HG02938 (cell line): ENCODE data around the gene PLEKHA4.
A peak's percentile ranks its signal among the peaks of the same experiment; 100 is the strongest.
"Not testable (repeated sequence)": the region's sequence is repeated elsewhere in the genome, so short reads cannot be mapped to it uniquely, and the experiment has no call there.

Experiments
- ATAC-seq: cut with Tn5 transposase; IDR thresholded peaks from one replicate; pipeline ENCODE4 v1.9.1; 2021; ENCODE audit warnings: mild to moderate bottlenecking, moderate library complexity; ENCODE audit not compliant: unreplicated experiment

PLEKHA4 gene

DNA sequence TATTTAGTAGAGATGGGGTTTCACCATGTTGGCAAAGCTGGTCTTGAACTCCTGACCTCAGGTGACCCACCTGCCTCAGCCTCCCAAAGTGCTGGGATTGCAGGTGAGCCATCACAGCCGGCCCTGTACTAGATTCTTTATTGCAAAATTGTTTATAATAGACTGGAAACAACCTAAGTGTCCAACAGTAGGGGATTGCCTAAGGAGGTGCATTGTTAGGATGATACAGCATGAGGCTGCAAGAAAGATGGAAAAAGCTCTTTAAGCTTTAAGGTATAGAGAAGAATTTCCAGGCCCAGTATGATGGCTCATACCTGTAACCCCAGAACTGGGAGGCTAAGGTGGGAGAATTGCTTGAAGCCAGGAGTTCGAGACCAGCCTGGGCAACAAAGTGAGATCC, 65.8 kb downstream of the PLEKHA4 start:
- no peak for ATAC-seq

DNA sequence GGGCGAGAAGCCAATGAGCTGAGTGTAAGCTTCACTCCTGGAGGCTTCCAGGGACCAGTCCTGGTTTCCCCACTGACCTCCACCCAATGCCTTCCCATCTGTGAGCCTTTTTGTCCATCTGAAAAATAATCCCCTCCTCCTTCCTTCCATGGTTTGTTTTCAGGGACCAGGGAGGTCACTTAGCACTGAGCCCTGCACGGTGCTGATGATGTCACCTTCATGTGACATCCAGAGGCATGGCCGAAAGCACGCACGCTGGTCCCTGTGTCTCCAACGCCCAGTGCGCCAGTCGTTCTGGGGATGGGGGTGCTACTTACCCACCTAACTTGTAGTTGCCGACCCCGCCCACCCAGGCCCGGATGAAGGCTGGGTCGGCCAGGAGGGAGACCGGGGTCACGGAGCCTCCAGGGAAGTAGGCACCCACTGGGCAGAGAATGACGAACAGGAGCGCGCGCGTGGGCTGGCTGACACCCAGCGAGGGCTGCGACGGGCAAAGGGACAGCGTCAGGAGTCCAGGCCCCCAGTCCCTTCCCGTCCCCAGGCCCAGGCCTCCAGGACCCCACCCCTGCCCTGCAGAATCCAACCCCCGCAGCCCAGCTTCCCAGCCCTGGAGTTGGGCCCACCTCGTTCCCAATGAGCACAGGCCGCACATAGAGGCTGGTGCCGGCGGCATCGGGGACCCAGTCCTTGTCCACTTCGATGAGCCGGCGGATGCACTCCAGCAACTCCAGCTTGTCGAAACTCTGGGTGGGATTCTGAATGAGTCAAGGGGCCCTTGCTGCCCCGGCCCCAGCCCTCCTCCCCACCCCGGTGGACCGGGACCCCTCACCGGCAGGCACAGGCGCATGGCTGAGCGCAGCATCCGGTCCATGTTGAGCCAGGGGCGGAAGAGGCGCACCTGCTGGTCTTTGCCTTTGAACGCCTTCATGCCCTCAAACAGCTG, 68.8 kb downstream of the PLEKHA4 start:
- ATAC-seq, result no peak

DNA sequence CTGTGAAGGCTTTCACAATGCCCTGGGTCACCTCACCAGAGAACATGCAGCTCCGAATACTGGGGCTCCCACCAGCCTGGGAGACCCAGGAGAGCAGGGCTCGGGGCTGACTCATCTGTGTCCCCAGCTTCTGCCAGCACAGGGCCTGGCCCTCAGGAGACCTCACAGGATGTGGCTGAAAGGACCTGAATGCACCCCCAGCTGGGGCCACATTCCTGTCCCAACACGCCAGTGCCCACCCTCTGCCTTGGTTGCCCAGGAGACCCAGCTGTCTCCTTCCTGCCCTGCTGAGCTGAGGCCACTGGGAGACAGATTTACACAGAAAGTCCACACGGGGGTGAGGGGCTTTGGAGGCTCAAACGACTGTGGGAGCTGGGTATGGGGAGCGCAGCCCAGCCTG, 69.5 kb downstream of the PLEKHA4 start:
- no peak for ATAC-seq

DNA sequence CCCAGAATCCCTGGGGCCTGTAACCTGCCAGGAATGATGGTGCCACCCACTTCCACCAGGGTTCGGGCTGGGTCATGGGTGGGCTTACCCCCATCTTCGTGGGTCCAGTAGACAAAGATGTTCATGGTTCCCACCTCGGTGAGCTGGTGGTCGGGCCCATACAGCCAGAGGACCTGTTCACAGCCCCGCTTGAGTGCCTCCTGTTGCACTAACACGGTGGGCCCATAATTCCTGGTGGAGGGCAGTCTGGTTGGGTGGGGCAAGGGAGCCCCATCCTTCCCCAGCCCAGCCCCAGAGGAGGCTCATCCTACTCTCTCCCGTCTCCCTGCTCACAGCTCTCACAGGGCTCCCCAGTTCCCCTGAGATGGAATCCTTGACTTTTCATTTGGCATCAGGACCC, 71.3 kb downstream of the PLEKHA4 start:
- ATAC-seq, result no peak

DNA sequence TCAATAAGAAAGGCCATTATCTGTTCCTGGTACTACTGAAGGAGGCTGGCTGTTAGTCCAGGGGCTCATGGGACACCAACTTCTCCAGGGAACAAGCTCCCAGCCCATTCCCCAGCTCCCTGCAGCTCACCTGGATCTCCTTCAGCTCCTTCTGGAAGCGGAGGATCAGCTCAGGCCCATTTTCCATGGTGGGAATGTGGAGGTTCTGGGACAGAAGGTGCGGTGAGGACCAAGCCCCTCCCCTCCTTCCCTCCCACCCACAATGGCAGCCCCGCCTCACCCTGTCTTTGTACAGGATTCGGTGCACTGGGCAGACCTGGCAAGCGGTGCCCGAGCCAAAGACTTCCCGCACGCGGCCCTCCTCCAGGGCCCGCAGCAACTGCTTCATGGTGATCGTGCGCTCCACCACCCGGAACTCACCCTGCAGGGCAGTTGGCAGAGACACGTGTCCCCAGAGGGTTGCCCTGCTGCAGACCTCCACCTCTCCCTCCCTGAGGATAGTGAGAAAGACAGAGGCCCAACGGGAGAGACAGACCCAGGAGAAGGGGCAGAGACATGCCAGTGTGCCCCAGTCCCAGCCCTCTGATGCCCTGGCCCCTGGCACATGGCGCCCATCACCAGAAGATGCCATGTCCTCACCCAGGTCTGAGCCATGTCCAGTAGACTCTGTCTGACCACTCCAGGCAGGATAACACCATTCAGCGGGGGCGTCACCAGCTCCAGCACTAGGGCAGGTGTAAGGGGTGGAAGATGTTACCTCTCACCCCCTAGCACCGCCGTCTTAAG, 71.9 kb downstream of the PLEKHA4 start:
- ATAC-seq, result no peak

DNA sequence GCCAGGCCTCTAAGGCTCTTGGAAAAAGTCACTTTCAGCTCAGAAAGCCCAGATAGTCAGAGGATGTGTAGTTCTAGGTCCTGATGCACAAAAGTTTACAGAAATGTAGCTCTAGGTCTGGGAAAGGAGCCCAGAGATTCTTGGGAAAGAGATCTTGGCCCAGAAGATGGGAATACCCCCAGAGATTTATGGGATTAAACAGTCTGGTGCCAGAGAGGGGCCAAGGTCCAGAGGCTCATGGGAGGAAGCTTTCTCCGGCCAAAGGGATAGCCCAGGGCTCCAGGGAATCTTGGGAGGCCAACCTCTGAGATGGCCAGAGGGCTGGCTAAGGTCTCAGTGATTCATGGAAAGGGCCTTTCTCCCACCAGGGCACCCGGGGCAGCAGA, 72.7 kb downstream of the PLEKHA4 start:
- ATAC-seq, result no peak

DNA sequence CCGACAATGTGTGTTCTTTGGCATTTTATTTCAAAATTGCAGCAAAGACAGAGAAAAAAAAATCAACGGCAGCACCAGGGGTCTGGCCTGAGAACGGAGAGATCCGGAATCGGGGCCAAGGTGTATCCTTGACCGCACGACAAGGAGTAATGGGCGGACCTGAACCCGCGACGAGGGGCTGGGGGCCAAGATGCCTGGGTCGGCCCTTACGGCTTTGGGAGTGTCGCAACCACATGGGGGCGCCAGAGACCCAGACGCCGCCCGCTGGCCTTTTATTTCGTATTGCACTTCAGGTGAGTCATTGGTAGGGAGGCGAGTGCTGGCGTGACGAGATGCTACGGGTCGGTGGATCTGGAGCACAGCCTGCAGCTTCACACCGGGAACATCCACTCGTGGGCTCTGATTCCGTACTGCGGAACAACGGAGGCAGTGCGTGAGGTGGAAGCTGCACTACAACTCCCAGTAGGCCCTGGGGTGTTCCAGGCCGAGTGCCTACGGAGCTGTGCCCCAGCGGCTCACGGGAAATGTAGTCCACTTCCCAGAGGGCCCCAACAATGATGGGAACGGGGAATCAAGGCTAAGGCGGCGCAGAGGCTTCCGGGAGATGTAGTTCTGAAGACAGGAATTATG, 73.2 kb downstream of the PLEKHA4 start:
- peak; percentile 58 for ATAC-seq

DNA sequence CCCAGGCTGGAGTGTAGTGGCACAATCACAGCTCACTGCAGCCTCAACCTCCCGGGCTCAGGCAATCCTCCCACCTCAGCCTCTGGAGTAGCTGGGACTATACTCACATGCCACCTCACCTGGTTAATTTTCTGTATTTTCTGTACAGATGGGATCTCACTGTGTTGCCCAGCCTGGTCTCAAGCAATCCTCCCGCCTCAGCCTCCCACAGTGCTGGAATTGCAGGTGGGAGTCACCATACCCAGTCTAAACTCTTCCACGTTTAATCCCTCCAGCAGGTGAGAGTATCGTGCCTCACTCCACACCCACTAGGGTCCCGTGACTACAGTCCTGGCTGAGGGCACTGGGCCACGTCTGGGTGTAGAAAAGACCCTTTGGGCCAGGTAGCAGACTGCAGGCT, 74.1 kb downstream of the PLEKHA4 start:
- no peak for ATAC-seq

DNA sequence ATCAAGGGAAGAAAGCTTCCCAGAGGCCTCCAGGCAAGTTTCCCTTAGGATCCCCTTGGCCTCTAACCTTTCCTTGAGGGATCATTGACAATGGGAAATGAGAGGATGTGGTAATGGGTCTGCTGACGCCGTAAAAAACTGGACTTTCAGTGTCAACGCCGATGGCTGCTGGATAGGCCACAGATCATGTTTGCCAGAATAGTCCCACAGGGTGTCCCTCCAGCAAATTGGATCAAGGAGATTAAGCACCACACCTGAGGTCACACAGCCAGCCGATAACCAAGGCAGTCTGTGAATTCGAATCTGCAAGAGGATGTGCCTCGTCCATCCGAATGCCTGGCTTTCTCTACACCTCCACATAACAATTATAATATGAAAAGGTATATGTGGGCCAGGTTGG, 75.1 kb downstream of the PLEKHA4 start:
- ATAC-seq, result no peak

DNA sequence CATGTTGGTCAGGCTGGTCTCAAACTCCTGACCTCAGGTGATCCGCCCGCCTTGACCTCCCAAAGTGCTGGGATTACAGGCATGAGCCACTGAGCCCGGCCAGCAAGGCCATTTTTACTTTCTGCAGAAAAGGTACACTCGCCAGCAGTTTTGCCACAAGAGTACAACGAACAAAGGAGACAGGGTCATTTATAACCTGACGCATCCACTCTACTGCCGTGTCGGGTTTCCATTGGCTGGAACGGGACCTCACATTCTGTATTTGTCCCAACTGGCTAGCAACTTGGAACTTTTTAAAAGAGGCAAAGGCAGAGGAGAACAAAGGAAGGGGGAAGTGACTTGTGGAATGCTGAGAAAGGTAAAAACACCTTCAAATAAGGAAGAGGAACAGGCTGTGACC, 81.1 kb downstream of the PLEKHA4 start:
- not testable (repeated sequence) for ATAC-seq
